K562 (cell line): Measurements from ENCODE around the gene OTOGL. TPM values are rescaled to one million over a fixed set of nuclear protein-coding genes. Genes with fewer than 3 reads are reported as not detected.

Experiments
- ATAC-seq: fragments of 200-7000 bp; cut with Tn5 transposase; 3 replicates; pipeline ENCODE4 v1.9.1; 2020; ENCODE audit warnings: moderate library complexity
- BruUV-seq: library from RNA; stranded (reverse); fragments of 400-500 nt; replicated peaks from 2 replicates; lab custom pipeline; 2021; lab: Mats Ljungman, UMichigan
- CTCF ChIA-PET: fragments of 300-600 bp; formaldehyde crosslinking; extraction: SDS; loops from one replicate; lab custom pipeline; 2021; ENCODE audit warnings: low intra/inter-chr PET ratio; lab: Yijun Ruan, JAX
- POLR2A ChIA-PET: fragments of 300-600, 350-650 bp; sonication (Branson Sonifier 250); formaldehyde crosslinking; extraction: SDS; loops from one replicate; lab custom pipeline; 2021; ENCODE audit warnings: antibody characterized with exemption, inconsistent platforms; lab: Yijun Ruan, JAX
- DNase-seq, 4 experiments: peaks; one replicate each; pipeline versions ENCODE4 v3.0.0 to v3.0.0-alpha.2; 2011 to 2018; ENCODE audit warnings: low spot score in 3 of 4, mixed read lengths in 3 of 4; ENCODE audit errors: extremely low read depth in 1 of 4
- FAIRE-seq: peaks from 2 replicates; lab custom pipeline; 2011; peaks lifted over from hg19 to GRCh38; lab: Jason Lieb, UNC
- H2AFZ ChIP-seq: 2 replicates; pipeline ENCODE4 v1.6.0; 2011; ENCODE audit warnings: low read depth, low read length, control low read depth, inconsistent platforms
- H3K27ac ChIP-seq: fragments of 200-600 bp; 3 replicates; pipeline ENCODE4 v1.8.0; 2011; ENCODE audit warnings: low read depth, mild to moderate bottlenecking, control low read depth, inconsistent platforms, low read length, moderate library complexity, mixed read lengths; ENCODE audit errors: extremely low read depth
- H3K27me3 ChIP-seq, 2 experiments: fragments of 300-600 bp in 1 of 2; 2 replicates in 1 of 2; 3 replicates in 1 of 2; pipeline versions ENCODE4 v1.6.0 to v1.8.0; 2011; ENCODE audit warnings: inconsistent platforms in 2 of 2, low read length in 2 of 2, mild to moderate bottlenecking in 1 of 2, mixed read lengths in 1 of 2, moderate library complexity in 1 of 2; ENCODE audit not compliant: control insufficient read depth in 2 of 2, insufficient read depth in 2 of 2
- H3K36me3 ChIP-seq: fragments of 300-600 bp; 3 replicates; pipeline ENCODE4 v1.8.0; 2011; ENCODE audit warnings: mild to moderate bottlenecking, low read length, inconsistent platforms; ENCODE audit not compliant: control insufficient read depth, insufficient read depth
- H3K4me1 ChIP-seq, 2 experiments: fragments of 200-600 bp in 1 of 2; replicated peaks in 1 of 2; 2 replicates in 1 of 2; 3 replicates in 1 of 2; pipeline versions ENCODE4 v1.5.1 to v1.8.0; 2011; ENCODE audit warnings: inconsistent platforms in 2 of 2, low read length in 2 of 2, mild to moderate bottlenecking in 1 of 2, mixed read lengths in 1 of 2, moderate library complexity in 1 of 2; ENCODE audit not compliant: control insufficient read depth in 2 of 2, insufficient read depth in 2 of 2
- H3K4me2 ChIP-seq: 2 replicates; pipeline ENCODE4 v1.6.1; 2011; ENCODE audit warnings: low read length, control low read depth, inconsistent platforms, mixed read lengths; ENCODE audit not compliant: insufficient read depth
- H3K4me3 ChIP-seq: fragments of 200-600 bp; sonication (generic), shearing (Covaris generic); 2 replicates; pipeline ENCODE4 v1.5.1; 2016; ENCODE audit warnings: control low read depth, inconsistent platforms
- H3K79me2 ChIP-seq: fragments of 200-600 bp; 3 replicates; pipeline ENCODE4 v1.8.0; 2011; ENCODE audit warnings: low read length, inconsistent platforms; ENCODE audit not compliant: control insufficient read depth, insufficient read depth
- H3K9ac ChIP-seq, 2 experiments: 2 replicates each; pipeline versions ENCODE4 v1.6.0 to v1.6.1; 2011; ENCODE audit warnings: low read depth in 2 of 2, low read length in 2 of 2, control low read depth in 1 of 2, inconsistent platforms in 1 of 2, mild to moderate bottlenecking in 1 of 2, mixed read lengths in 1 of 2; ENCODE audit not compliant: insufficient read depth in 1 of 2
- H3K9me1 ChIP-seq: one replicate; pipeline ENCODE4 v1.6.0; 2011; ENCODE audit warnings: inconsistent platforms, mild to moderate bottlenecking, low read length, moderate library complexity; ENCODE audit not compliant: control insufficient read depth, insufficient read depth
- H3K9me3 ChIP-seq: replicated peaks from 2 replicates; pipeline ENCODE4 v1.5.1; 2011; ENCODE audit warnings: low read depth, low read length, inconsistent platforms; ENCODE audit not compliant: control insufficient read depth, insufficient read depth
- H4K20me1 ChIP-seq: replicated peaks from 2 replicates; pipeline ENCODE4 v1.6.1; 2011; ENCODE audit warnings: low read length, inconsistent platforms, mixed read lengths; ENCODE audit not compliant: control insufficient read depth, insufficient read depth
- ARID4B ChIP-seq: sonication (generic); formaldehyde crosslinking; IDR thresholded peaks from 2 replicates; pipeline ENCODE4 v1.8.0; 2022; ENCODE audit warnings: mild to moderate bottlenecking, missing genetic modification reagents
- HNRNPK ChIP-seq: fragments of 200-400 bp; formaldehyde crosslinking; IDR thresholded peaks from one replicate; pipeline ENCODE4 v1.6.1; 2018; ENCODE audit warnings: mild to moderate bottlenecking, low read depth, low read length; ENCODE audit not compliant: poor library complexity, severe bottlenecking
- LARP7 ChIP-seq: fragments of 450-650 bp; IDR thresholded peaks from 2 replicates; pipeline ENCODE4 v1.6.1; 2016
- POU5F1 ChIP-seq: fragments of 150-350 bp; IDR thresholded peaks from 2 replicates; pipeline ENCODE4 v1.6.1; 2014; ENCODE audit warnings: borderline replicate concordance, low read length, low read depth, mild to moderate bottlenecking; ENCODE audit not compliant: partially characterized antibody
- TEAD1 ChIP-seq, 2 experiments: fragments of 450-650 bp in 1 of 2; sonication (generic) in 1 of 2; formaldehyde crosslinking; IDR thresholded peaks; 2 replicates each; pipeline versions ENCODE4 v1.4.0 to v1.8.0; 2020 to 2022; ENCODE audit warnings: mild to moderate bottlenecking in 2 of 2, missing genetic modification reagents in 1 of 2
- ZNF589 ChIP-seq: fragments of 200-800 bp; sonication (Bioruptor generic); IDR thresholded peaks from 2 replicates; pipeline ENCODE4 v1.6.1; 2016; ENCODE audit warnings: low read depth, missing genetic modification characterization, missing compliant biosample characterization
- ZNF766 ChIP-seq: fragments of 200-800 bp; sonication (Bioruptor generic); conservative IDR thresholded peaks from 2 replicates; pipeline ENCODE4 v1.6.1; 2016; ENCODE audit warnings: missing genetic modification characterization, missing compliant biosample characterization
- WGBS: fragments of 100-300 bp; shearing (Covaris generic); methylation state at CpG from one replicate; pipeline ENCODE4 v1.1.6; 2016; ENCODE audit warnings: low coverage, mixed read lengths; ENCODE audit not compliant: insufficient coverage; ENCODE audit errors: missing lambda C conversion rate; 5-methylcytosine and 5-hydroxymethylcytosine counted together
- in situ Hi-C: fragments of 300-500 bp; cut with MboI; formaldehyde crosslinking; loops from 4 replicates; pipeline ENCODE4 v1.15.0; 2018; ENCODE audit warnings: inconsistent platforms, mixed read lengths
- intact Hi-C: fragments of 100-400 bp; cut with micrococcal nuclease; formaldehyde crosslinking; loops from 2 replicates; pipeline ENCODE4 v1.14.2; 2022
- polyA plus RNA-seq, 8 experiments: library from polyadenylated mRNA; depleted of rRNA in 4 of 8; stranded (reverse) in 5 of 8; unstranded in 3 of 8; fragments of >200 nt; fragmentation: Nextera tagmentation in 2 of 8; fragmentation: Illumina TruSeq in 1 of 8; extraction: Ambion mirVana in 2 of 8; extraction: Trizol in 1 of 8; gene quantifications; 2 replicates each; pipeline versions ENCODE4 v1.2.1 to v1.2.3, GENCODE V29; 2011 to 2014; ENCODE audit warnings: inconsistent platforms in 1 of 8, missing spikeins in 1 of 8
- total RNA-seq, 7 experiments: library from RNA; depleted of rRNA in 6 of 7; stranded (reverse); fragments of >200 nt in 6 of 7; fragmentation: Illumina TruSeq in 2 of 7; extraction: Trizol in 2 of 7; gene quantifications; 2 replicates each; pipeline versions ENCODE4 v1.2.1 to v1.2.3, GENCODE V29; 2011 to 2021; ENCODE audit warnings: low replicate concordance in 1 of 7

OTOGL gene
- total and polyA plus RNA-seq, 9 of the 15 experiments (the other 6 are each of a cell fraction or from before 2014, with no cell fraction given) = 0.02 to 0.03 TPM; not detected in 7

DNA sequence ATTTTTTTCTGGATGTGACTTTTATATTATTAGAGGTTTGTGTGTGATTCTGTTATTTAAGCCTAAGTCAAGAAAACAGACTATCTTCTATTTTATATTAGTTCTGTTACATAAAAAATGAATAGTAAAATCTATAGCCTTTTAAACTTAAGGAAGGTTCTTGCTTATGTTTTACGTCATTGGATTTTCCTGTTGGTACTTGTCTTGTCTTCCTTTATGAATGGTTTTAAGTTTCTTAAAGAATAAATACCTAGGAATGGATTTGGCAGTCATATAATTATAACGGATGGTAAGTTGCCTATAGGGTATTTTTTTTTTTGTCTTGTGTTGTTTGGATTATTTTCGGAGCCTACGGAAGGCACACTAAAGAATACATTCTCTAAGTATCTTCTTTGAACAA, 182.9 kb downstream of the OTOGL start:
- H3K4me3 ChIP-seq = no peak overlapping the region
- ChIA-PET CTCF (no interaction called here), POLR2A (no interaction called here)
- no peak for DNase-seq
- ATAC-seq = no peak
- no peak overlapping the region for H3K9ac ChIP-seq
- H3K27me3 ChIP-seq = no peaks in the 10 kb centered on the region
- BruUV-seq = no TSS peak
- TF ChIP-seq POU5F1 (no peak), HNRNPK (no peak), TEAD1 (CRISPR knock-in tag; IDR thresholded peaks at IDR 0.05) (no peak), LARP7 (no peak), ZNF589 (CRISPR knock-in tag) (no peak), ARID4B (CRISPR knock-in tag) (no peak), ZNF766 (CRISPR knock-in tag) (no peak)
- TF ChIP-seq, all 486 proteins: peak for 0
- no peak for FAIRE-seq
- Histone ChIP-seq H3K9me1 (no peaks in the 10 kb centered on the region), H3K9me3 (no peaks in the 10 kb centered on the region), H2AFZ (no peak overlapping the region), H3K79me2 (no peaks in the 10 kb centered on the region), H3K27ac (no peak overlapping the region), H3K4me2 (no peak overlapping the region), H3K36me3 (no peaks in the 10 kb centered on the region), H3K4me1 (no peaks in the 10 kb centered on the region), H4K20me1 (no peaks in the 10 kb centered on the region)
- 1% methylated on average over 4 of the region's 4 CpGs for WGBS
- intact Hi-C loops = no loop called here
- in situ Hi-C loops = no loop called here
